Ramos (cell line): ENCODE measurements around the gene XDH.

Experiments
- in situ Hi-C: fragments of 300-500 bp; cut with MboI; formaldehyde crosslinking; loops from one replicate; pipeline ENCODE4 v1.14.3; 2022; ENCODE audit warnings: low sequenced_read_pairs; ENCODE audit not compliant: unreplicated experiment

The XDH gene

DNA sequence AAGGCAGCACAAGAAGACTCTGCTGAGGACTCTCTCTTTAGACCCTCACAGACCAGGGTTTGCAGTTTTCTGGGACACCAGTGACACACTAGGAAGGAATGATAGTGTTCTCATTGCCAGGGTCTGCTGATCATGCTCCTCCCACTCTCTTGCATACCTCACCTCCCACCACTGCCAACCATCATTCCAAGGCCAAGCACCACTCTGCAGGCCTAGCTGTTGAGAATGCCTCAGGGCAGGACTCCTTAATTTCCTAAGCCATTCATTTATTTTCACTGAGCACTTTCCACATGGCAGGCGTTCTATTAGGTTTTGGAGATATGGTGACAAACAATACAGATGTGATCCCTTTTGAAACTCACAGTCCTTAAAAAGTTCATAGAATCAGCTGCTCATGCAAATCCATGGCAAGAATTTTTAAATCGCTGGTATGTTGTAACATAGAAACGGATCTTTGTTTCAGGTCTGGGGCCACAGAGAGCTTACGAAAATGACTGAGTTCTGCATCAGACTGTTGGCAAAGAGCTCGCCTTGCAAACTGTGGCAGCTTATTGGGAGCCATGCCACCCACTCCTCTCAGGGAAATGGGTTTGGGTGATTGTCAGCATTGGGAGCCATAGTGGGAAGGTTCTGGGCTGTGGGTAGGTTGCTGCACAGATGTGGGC is 78.5 kb downstream of the XDH start:
- in situ Hi-C loops = loop anchor here (5.0 to 25.0 kb wide), 2 partner anchors 619 to 1174 kb away; no protein-coding TSS in a partner anchor

DNA sequence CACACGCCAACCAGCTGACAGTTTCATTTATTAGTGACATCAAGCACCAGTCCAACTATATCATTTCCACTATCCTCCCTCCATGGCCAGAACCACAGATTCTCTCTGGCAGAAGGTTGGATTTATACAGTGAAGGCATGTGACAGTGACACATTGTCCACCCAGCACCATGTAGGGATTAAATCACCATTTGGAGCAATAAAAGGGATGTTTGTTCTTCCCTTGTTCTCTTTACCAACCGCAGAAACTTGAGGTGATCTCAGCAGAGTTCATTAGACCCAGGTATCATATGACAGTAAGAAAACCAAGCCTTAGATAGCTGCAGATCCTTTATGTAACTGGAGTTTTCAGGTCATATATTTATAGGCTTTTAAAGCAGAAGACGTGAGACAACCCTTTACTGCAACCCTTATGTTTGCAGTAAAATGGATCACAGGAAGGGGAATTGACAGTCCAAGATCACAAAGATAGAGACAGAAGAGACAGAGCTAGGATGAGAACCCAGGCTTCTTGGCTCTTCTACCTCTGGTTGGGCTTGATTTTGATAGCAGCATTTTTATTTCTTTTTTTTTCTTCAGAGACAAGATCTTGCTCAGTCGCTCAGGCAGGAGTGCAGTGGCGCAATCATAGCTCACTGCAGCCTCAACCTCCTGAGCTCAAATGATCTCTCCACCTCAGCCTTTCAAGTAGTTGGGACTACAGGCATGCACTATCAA is 80.1 kb downstream of the XDH start:
- in situ Hi-C loops = loop anchor here (5.0 to 25.0 kb wide), 2 partner anchors 617 to 1172 kb away; no protein-coding TSS in a partner anchor

DNA sequence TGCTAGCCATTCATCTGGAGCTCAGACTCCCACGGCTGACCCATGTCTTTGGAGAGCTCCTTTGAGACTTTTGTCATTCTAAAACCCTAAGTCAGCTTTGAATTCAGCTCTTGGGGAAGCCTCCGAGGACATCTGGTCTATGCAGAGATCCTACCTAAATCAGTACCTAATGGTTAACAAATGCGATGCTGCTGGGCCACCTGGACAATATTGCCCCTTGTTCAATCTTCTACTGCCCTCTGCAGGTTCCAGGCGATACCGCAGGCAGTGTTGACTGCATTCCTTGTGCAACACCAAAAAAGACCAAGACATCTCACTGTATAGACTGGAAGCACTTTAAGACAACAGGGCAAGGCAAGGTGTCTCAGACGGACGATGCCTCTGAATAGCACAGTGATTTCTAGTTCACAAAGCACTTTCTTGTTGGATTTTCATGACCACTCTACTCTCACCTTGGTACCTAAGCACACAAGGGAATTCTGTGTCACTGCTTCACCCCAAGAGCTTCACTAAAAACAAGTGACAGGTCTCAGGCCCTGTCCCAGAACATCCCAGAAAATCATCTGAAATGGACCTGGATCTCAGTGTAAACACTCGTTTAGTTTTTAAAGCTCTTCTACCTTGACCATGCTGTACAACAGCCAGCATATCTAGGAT is 80.9 kb downstream of the XDH start:
- in situ Hi-C loops = loop anchor here (25.0 kb wide), 1 partner anchor 1171 kb away; no protein-coding TSS in a partner anchor

DNA sequence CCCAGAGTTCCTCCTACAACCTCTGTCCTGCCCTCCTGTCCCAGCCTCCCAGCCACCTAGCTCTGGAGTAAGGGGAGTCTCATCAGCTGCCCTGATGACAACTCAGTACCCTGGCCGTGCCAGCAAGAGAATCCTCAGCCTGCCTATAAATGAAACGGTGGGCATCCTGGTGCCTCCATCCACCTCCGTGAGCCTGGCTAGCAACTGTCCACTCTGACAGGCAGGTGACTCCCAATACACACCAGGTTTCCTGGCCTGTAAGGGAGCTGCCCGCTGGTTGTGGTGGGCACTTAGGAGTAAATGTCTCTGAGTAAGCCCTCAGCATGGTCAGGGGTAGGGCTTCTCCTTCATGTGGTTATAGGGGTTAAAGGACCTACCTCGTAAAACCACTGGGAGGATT is 81.5 kb downstream of the XDH start:
- in situ Hi-C loops = loop anchor here (25.0 kb wide), 1 partner anchor 1171 kb away; no protein-coding TSS in a partner anchor

DNA sequence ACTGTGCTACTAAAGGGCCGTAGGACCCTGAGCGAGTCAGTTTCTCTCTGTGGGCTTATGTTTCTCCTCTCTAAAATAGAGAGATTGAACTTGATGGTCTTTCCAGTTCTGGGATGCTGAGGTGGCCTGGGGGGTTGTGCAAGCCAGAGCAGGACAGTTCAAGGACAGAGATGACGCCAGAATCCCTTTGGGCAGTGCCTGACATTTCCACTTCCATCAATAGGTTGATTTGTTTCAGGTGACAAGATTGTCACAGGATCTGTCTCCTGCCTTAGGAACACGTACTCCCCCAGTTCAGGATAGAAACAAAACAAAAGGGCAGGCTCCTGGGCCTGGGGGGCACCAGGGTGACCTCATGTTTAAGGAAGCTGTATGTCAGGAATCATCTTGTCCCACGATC is 82.0 kb downstream of the XDH start:
- in situ Hi-C loops = loop anchor here (25.0 kb wide), 1 partner anchor 1170 kb away; no protein-coding TSS in a partner anchor

DNA sequence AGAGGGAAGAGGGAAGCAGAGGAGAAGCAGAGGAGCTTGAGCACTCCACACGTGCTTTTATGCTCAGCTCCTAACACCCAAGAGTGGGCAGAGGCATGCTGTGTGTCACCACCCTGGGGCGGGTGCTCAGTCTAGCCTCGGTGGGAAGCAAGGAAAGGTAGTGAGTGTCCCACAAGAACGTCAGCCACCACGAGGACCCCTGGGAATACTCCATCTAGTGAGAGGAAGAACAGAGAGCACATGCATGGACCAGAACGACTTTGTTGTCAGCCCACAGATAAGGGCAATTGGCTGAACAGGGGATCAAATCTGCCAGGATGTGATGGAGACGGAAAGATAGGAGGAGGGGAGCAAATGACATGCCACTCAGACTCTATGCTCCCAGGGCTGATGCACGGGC is 83.4 kb downstream of the XDH start:
- in situ Hi-C loops = loop anchor here (25.0 kb wide), 1 partner anchor 1169 kb away; no protein-coding TSS in a partner anchor

DNA sequence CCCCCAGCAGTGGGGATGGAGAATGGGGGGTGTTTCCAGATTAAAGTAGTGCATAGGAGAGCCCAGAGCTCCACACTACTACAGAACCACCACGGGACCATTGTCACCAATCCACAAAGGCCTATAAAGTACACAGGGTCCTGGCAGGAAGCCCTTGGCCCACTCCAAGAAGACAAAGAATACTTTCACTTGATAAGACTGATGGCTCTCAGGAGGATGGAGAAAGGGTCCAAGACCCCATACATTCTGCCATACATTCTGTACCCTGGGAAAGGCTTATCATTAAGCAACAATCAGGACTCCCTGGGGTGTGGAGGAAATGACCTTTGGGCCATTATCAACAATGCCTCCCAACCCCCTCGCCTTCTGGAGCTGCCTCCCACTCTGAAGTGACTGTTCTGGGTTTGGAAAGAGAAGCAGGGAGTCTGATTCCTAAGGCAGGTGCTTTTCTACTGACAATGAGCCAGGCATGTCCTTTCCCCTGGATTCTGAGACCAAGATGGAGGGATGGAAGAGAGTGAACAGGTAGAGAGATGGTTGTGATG is 85.4 kb downstream of the XDH start:
- in situ Hi-C loops = loop anchor here (25.0 kb wide), 1 partner anchor 1167 kb away; no protein-coding TSS in a partner anchor

DNA sequence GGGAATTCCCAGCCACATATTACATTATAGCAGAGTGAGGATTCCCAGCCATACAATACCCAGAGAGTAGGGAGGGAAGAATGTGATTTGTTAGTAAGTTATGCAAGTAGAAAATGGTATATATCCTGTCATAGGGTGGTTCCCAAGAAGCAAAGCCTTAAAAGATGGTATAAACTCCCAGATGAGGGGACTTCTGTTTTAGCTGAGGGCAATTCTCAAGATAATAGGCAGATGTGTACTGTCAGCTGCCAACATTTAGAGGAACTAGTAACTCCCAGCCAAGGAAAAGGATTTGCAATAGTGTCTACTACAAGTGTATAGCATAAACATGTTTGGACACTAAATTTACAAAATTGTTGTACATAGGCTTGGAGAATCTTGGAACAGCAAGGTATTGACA is 86.5 kb downstream of the XDH start:
- in situ Hi-C loops = loop anchor here (25.0 kb wide), 1 partner anchor 1166 kb away; no protein-coding TSS in a partner anchor

DNA sequence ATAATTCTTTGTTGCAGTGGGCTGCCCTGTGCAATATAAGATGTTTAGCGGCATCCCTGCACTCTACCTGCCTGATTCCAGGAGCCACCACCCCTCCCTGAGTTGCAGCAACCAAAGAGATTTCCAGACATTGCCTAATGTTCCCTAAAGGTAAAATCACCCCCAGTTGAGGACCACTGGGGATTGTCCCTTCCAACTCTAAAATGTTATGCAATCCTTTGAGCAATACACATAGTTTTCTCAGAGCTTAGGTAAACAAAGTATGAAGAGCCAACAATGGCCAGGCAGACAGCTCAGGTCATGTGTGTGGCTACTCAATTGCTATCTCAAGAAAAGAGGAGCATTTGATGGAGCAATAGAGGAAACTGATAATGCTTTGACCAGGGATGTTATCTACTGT is 87.0 kb downstream of the XDH start:
- in situ Hi-C loops = loop anchor here (25.0 kb wide), 1 partner anchor 1165 kb away; no protein-coding TSS in a partner anchor

DNA sequence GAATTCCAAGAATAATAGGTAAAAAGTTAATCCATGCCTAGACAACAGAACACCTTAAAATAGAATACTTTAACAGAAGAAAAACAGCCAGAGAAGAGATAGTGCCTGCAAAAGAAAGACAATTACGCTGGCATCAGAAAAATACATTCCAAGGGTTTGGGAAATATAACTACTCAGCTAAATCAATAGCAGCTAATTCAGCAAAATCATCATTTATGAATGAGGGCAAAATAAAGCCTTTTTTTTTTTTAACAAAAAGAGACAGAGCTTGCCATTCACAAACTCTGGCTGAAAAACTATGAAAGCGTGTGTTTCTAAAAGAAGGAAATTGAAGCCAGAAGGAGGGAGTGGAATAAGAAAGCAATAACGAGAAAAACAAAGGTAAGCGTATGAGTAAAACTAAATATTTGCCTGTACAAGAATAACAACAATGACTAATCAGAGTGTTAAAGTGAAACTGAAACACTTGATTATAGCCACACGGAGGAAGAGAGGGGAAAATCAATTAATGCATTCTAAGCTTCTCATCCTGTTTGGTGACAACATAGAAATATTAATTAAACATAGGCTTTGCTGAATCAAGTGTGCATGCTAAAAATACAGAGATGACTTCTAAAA is 90.4 kb downstream of the XDH start:
- in situ Hi-C loops = no loop called here

DNA sequence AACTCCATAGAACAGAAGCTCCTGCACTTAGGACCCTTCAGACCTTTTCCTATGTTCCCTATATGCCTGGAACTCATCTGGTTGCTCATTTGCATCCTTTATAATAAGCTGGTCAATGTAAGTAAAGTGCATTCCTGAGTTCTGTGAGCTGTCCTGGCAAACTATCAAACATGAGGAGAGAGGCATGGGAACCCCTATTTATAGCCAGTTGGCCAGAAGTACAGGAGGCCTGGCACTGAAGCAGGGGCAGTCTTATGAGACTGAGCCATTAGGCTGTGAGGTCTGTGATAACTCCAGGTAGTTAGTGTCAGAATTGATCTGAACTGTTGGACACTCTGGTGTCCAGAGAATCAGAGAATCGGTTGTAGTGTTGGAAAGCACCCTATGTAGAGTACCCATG is 92.2 kb downstream of the XDH start:
- in situ Hi-C loops = no loop called here

DNA sequence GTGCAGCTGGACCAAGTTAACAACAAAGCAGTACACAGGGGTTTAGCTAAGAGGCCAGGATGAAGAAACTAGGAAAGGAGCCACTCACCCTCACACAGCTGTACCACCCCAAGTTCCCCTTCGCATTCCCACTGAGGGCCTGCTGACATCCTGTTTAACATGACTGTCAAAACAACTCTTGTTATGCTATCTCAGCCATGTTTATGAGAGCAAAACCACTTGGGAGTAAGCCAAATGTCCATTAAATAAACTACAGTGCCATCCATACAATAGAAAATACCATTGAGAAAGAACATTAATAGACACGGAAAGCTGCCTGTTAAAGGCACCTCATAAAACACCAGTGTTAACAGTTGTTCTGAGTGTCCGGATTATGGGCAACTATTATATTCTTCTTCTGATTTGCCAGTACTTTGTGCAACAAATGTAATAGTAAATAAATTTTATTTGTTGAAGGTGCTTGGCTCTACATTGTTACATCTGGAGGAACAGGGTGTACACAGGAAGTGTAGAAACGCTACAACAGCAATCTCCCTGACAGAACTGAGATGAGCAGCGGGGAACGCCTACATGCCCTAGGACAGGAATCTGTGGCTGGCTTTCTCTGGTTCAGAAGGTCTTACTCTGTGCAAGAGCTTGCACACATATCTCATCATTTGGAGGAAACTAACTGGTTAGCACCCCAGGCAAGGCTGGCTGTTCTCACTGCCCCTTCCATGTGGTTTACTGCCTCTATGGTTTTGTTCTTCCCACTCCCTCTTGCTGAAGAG is 95.0 kb downstream of the XDH start:
- in situ Hi-C loops = no loop called here

DNA sequence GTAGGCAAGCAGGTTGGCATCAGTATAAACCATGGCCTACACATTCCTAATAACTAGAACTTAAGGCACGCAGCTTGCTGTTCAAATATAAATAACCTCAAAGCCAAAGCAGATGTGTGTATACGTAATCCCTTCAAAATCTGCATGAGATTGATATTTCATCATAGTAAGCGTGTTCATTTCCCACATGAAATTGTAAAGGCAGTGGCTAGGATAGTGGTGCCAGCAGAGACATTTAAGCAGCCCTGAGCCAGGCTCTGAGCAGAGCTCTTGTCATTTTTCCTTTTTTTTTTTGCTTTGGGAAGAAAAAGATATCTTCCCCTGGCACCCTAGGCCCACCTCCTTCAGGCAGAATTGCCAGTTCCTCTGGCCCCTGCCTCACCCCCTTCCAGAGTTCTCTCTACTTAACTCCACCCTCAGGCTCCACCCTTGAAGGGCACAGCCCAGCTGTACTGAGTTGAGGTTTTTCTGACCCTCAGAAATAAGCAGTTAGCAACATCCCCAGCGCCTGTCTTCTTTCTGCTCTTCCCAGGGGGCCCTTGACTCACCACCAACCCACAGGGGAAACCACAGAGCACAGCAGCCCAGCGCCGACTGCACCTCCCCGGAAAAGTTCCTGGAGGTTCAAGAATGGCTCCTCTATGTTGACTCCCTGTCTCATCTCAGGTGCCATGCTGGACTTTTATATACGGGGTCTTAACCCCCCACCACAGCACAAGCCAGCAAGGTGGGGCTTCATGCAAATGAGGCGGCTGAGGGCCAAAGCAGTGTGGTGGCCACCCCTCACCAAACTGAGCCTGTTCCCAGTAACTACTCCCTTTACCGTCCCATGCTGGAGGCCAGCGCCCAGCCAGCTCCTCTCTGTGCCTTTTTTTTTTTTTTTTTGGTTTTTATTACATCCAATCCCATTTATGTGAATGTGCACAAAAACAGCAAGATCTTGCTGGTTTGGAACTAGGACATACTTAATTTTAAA is 95.9 kb downstream of the XDH start:
- in situ Hi-C loops = no loop called here

DNA sequence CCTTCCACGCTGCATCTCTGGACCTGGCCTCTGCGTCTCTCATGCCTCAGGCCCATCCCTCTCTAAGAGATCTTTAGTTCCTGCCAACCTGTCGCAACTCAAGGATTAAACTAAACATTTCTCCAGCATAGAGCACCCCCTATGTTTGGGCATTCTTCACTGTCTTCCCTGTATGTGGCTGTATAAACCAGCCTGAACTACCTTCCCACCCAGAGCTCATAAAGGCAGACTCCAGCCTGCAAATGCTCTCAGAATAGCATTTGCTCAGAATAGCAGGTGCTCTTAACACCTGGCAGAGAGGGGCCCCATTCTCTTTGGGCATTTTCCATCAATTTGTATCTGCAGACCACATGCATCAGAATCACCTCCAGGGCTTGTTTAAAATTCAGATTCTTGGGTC is 97.1 kb downstream of the XDH start:
- in situ Hi-C loops = no loop called here

DNA sequence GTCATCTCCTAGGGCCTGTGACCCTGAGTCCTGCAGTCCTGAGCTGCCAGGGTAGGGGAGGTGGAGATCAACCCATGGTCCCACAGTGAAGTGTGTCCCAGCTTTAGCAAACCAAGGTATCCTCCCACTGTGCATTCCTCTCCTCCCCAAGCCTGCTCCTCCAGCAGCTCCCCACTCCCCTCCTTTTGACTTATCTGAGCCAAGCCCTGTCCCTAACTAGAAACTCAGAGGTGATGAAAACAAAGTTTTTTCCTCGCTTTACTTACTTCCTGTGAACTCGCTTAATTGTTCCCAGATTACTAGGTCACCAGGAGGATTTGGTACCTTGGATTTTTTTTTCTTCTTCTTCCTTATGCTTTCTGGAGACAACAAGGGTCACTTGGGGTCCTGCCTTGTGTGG is 99.8 kb downstream of the XDH start:
- in situ Hi-C loops = no loop called here

DNA sequence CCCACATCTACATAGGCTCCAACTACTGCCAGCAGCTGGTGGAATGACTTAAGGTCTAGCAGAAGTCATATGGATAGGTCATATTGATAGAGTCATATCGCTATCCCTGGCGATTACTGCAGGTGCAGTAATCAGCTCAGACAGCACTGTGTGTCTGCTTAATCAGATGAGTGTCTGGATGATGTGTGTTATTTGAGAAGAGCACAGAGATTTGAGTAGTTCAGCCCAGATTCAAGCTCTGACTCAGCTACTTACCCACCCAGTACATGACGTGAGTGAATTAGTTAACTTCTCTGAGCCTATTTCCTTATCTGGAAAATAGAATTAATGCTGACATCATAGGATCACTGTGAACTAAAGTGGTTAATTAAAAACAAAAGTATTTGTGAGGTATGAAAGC is 101.6 kb downstream of the XDH start:
- in situ Hi-C loops = no loop called here

DNA sequence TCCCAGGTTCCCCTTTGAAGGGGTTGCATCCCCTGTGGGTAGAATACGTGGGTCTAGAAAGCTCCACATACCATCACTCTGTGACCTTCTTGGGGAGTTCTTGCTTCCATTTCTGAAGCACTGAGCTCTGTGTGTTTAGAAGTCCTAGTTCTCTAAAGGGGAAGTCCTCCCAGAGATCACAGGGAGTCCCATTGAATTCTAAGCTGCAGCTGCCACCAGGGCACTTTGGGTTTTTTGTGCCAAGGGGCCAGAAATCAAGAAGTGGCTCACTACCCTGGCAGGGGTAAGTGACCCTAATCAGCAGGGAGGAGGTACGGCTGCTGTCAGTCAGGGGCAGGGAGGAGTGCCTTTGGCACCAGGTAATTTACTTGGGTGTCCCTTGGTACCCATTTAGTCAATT is 109.7 kb downstream of the XDH start:
- in situ Hi-C loops = no loop called here

DNA sequence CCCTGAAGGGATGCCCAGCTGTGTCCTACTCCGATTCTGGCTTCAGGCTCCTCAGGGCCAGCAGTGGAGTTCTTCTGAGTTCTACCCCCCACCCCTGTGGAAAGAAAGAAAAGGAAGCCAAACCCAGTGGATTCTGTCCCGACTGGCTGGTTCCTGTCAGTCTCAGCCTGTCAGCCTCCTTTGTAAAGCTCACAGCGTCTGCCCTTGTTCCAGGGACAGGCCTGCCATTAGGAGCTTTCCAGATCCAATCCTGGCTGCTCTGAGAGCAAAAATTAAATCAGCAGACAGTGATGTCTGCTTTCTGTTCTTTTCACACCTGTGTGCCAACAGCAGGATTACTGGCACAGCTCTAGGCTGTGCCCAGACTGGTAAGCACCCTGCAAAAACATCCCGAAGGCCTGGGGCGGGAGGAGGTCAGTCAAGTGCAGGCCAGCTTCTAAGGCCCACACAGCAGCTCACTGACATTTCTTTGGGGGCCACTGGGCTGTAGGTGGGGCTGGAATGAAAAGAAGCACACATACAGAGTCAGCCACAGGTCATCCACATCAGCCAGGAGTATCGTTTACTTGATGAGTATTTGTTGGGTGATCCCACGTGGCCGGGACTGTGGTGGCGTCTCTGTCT is 111.5 kb downstream of the XDH start:
- in situ Hi-C loops = no loop called here
